Measurements from ENCODE around the gene EIPR1. TPM values are rescaled to one million over a fixed set of nuclear protein-coding genes. Genes with fewer than 3 reads are reported as not detected.

Gene EIPR1
- total RNA-seq, 1 experiment from 2014 or later, result 40.4 TPM

- H3F3A ChIP-seq (ENCODE audit: insufficient read depth, low read depth), result no peaks in the 10 kb centered on the region
- ChIA-PET CTCF (no interaction called here), POLR2A (ENCODE audit: unreplicated experiment) (no interaction called here)
- H3K4me3 ChIP-seq, result no peak overlapping the region
- no TSS peak for BruUV-seq (replicated peaks)
- H3K36me3 ChIP-seq (ENCODE audit: low read depth), result peaks cover 8% of the 10 kb centered on the region; the same call in 1 of the 2 replicates
- H3K27ac ChIP-seq, result no peak overlapping the region
- intact Hi-C loops (cut with micrococcal nuclease; ENCODE audit: unreplicated experiment), result no loop called here
- no peaks in the 10 kb centered on the region for H3K27me3 ChIP-seq (ENCODE audit: insufficient read depth, low read depth)
- 0 out of 2 replicates have a peak, but pooled peaks cover 5% of the 10 kb centered on the region for H3K79me2 ChIP-seq (ENCODE audit: low read depth)
- no peak overlapping the region for H2AFZ ChIP-seq
- H3K9me3 ChIP-seq (ENCODE audit: insufficient read depth, low read depth), result no peaks in the 10 kb centered on the region
- H3K9me2 ChIP-seq (ENCODE audit: insufficient read depth), result no peaks in the 10 kb centered on the region
- DNase-seq, result no peak
- no peak for TF ChIP-seq CTCF (conservative IDR thresholded peaks at IDR 0.05)
- TF ChIP-seq EZH2 (IDR thresholded peaks at IDR 0.05; ENCODE audit: low read depth), result no peak
- H3K4me2 ChIP-seq, result no peak overlapping the region
- no peaks in the 10 kb centered on the region for H3K4me1 ChIP-seq (replicated peaks; ENCODE audit: insufficient read depth)
- H4K20me1 ChIP-seq (ENCODE audit: insufficient read depth), result peaks cover 28% of the 10 kb centered on the region
These were observed 28.9 kb upstream of the EIPR1 start for GRCh38 chr2:3406501-3406900.

GRCh38 chr2:3405876-3406275, 28.3 kb upstream of the EIPR1 start:
- Histone ChIP-seq H3K36me3 (ENCODE audit: low read depth) (peaks cover 8% of the 10 kb centered on the region; the same call in 1 of the 2 replicates), H3K4me1 (replicated peaks; ENCODE audit: insufficient read depth) (no peaks in the 10 kb centered on the region), H3K79me2 (ENCODE audit: low read depth) (0 out of 2 replicates have a peak, but pooled peaks cover 5% of the 10 kb centered on the region), H2AFZ (no peak overlapping the region), H3K27me3 (ENCODE audit: insufficient read depth, low read depth) (no peaks in the 10 kb centered on the region), H3K4me3 (no peak overlapping the region), H3K9me3 (ENCODE audit: insufficient read depth, low read depth) (no peaks in the 10 kb centered on the region), H3K9me2 (ENCODE audit: insufficient read depth) (no peaks in the 10 kb centered on the region), H4K20me1 (ENCODE audit: insufficient read depth) (peaks cover 22% of the 10 kb centered on the region), H3F3A (ENCODE audit: insufficient read depth, low read depth) (no peaks in the 10 kb centered on the region), H3K4me2 (no peak overlapping the region), H3K27ac (no peak overlapping the region)
- no peak for DNase-seq
- intact Hi-C loops (cut with micrococcal nuclease; ENCODE audit: unreplicated experiment), result no loop called here
- TF ChIP-seq CTCF (conservative IDR thresholded peaks at IDR 0.05), result no peak
- TF ChIP-seq EZH2 (IDR thresholded peaks at IDR 0.05; ENCODE audit: low read depth), result no peak
- BruUV-seq (replicated peaks), result no TSS peak
- ChIA-PET POLR2A (ENCODE audit: unreplicated experiment) (no interaction called here), CTCF (no interaction called here)

- Histone ChIP-seq H3K9me2 (ENCODE audit: insufficient read depth) (no peaks in the 10 kb centered on the region), H3K36me3 (ENCODE audit: low read depth) (peaks cover 8% of the 10 kb centered on the region; the same call in 1 of the 2 replicates), H3F3A (ENCODE audit: insufficient read depth, low read depth) (no peaks in the 10 kb centered on the region), H2AFZ (no peak overlapping the region), H3K9me3 (ENCODE audit: insufficient read depth, low read depth) (no peaks in the 10 kb centered on the region), H3K4me1 (replicated peaks; ENCODE audit: insufficient read depth) (no peaks in the 10 kb centered on the region), H3K79me2 (ENCODE audit: low read depth) (0 out of 2 replicates have a peak, but pooled peaks cover 5% of the 10 kb centered on the region), H3K27ac (no peak overlapping the region), H3K4me2 (no peak overlapping the region), H3K4me3 (no peak overlapping the region), H4K20me1 (ENCODE audit: insufficient read depth) (peaks cover 18% of the 10 kb centered on the region), H3K27me3 (ENCODE audit: insufficient read depth, low read depth) (no peaks in the 10 kb centered on the region)
- intact Hi-C loops (cut with micrococcal nuclease; ENCODE audit: unreplicated experiment), result no loop called here
- ChIA-PET POLR2A (ENCODE audit: unreplicated experiment) (interaction anchor here (0.6 kb wide), 2 partner anchors 72 to 457 kb away, joined by 3 to 5 read pairs; no protein-coding TSS in a partner anchor), CTCF (no interaction called here)
- DNase-seq, result no peak
- BruUV-seq (replicated peaks), result no TSS peak
- no peak for TF ChIP-seq CTCF (conservative IDR thresholded peaks at IDR 0.05)
- TF ChIP-seq EZH2 (IDR thresholded peaks at IDR 0.05; ENCODE audit: low read depth), result no peak
These were observed 27.7 kb upstream of the EIPR1 start for GRCh38 chr2:3405307-3405706.
